Tibial artery (tissue), 4 donors: ENCODE data around the gene CLDN6.

ENCODE experiments used
- DNase-seq, 2 donors: peaks; one replicate each; pipeline ENCODE4 v3.0.0-alpha.2; 2019
- H3K27ac ChIP-seq, 2 donors: fragments of 200-600 bp; sonication (generic) in 1 of 2; 1 replicate in 1 of 2; 2 replicates in 1 of 2; pipeline ENCODE4 v1.5.1; 2018 to 2019; ENCODE audit warnings: mild to moderate bottlenecking in 1 of 2
- H3K27me3 ChIP-seq, 2 donors: fragments of 200-600 bp; sonication (generic) in 1 of 2; one replicate each; pipeline versions ENCODE4 v1.5.1 to v1.6.0; 2016 to 2019
- H3K36me3 ChIP-seq, 3 donors: fragments of 200-600 bp; sonication (generic) in 2 of 3; one replicate each; pipeline ENCODE4 v1.5.1; 2016 to 2019; ENCODE audit warnings: mild to moderate bottlenecking in 2 of 3
- H3K4me1 ChIP-seq, 4 donors: fragments of 200-600 bp; sonication (generic) in 2 of 4; 1 replicate in 3 of 4; 2 replicates in 1 of 4; pipeline ENCODE4 v1.5.1; 2016 to 2019
- H3K4me3 ChIP-seq, 2 donors: fragments of 200-600 bp; sonication (generic) in 1 of 2; 1 replicate in 1 of 2; 2 replicates in 1 of 2; pipeline ENCODE4 v1.5.1; 2018 to 2019; ENCODE audit warnings: mild to moderate bottlenecking in 2 of 2
- H3K9me3 ChIP-seq, 3 donors: fragments of 200-600 bp; sonication (generic) in 1 of 3; one replicate each; pipeline ENCODE4 v1.5.1; 2016 to 2019
- CTCF ChIP-seq, 2 experiments: fragments of 200-600 bp in 1 of 2; fragments of 450-650 bp in 1 of 2; IDR thresholded peaks; one replicate each; pipeline ENCODE4 v1.5.1; 2017 to 2019; ENCODE audit warnings: antibody characterized with exemption in 2 of 2, mild to moderate bottlenecking in 1 of 2, moderate library complexity in 1 of 2
- intact Hi-C: fragments of 100-400 bp; cut with DNase I; formaldehyde crosslinking; loops from one replicate; pipeline ENCODE4 v1.15.0; 2023; ENCODE audit warnings: low total_unique reads

Gene CLDN6

DNA sequence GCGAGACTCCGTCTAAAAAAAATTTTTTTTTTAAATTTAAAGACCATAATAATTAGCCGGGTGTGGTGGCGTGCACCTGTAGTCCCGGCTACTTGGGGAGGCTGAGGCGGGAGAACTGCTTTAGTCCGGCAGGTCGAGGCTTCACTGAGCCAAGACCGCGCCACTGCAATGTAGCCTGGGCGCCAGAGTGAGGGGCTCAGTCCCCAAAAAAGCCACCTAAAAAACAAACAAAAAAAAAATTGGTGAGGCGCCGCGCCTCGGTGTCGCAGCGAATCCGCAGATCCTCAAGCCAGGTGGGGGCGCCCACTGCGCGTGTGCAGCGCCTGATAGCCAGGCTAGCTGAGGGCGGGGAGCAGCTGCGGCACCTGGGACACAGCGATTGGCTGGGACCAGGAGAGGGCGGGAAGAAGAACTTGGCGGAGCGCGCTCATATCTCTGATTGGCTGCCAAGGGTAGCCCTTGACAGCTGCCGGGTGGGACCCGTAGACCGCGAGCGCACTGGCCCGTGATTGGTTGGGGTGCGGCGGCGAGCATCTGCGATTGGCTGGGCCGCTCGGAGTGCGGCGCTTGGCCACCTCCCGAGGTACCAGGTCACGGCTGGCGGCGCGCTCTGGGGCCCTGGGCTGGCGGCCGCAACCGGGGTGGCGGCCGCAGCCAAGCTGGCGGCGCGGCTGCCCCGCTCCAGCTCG lies 14.3 kb downstream of the CLDN6 start:
- Histone ChIP-seq H3K36me3 (no peaks in the 10 kb centered on the region), H3K4me1 (peaks cover 0 to 5% (median 4%) of the 10 kb centered on the region in 4 donors), H3K27me3 (peaks cover 0 to 64% of the 10 kb centered on the region in 2 donors), H3K9me3 (no peaks in the 10 kb centered on the region), H3K27ac (no peak overlapping the region), H3K4me3 (peak overlapping the region; percentile 19 to 35)
- peak; percentile 40 to 51 for TF ChIP-seq CTCF (IDR thresholded peaks at IDR 0.05)
- intact Hi-C loops: loop anchor here (2.0 kb wide), 1 partner anchor 25 kb away; no protein-coding TSS in a partner anchor
- DNase-seq: peak; percentile 91 to 97

DNA sequence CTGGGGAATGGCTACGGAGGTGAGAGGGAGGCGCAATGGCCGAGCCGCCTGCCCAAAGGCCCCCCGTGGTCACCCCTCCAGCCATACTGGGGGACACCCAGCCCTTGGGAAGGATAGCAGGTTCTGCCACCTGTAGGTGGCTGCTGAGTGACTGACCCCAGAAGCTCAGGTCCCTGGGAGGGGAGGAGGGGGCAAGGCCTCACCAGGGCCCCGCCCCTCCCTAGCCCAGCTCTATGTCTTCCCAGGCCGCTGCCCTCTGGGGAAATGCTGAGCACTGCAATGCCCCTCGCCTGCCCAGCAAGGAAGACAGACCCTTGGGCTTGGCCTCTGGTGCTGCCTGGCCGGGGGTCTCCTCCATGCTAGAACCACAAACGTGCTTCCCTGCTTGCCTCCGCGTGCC lies 16.7 kb downstream of the CLDN6 start:
- H3K4me1 ChIP-seq: peaks cover 0 to 5% (median 4%) of the 10 kb centered on the region in 4 donors
- no peak overlapping the region for H3K4me3 ChIP-seq
- intact Hi-C loops: no loop called here

DNA sequence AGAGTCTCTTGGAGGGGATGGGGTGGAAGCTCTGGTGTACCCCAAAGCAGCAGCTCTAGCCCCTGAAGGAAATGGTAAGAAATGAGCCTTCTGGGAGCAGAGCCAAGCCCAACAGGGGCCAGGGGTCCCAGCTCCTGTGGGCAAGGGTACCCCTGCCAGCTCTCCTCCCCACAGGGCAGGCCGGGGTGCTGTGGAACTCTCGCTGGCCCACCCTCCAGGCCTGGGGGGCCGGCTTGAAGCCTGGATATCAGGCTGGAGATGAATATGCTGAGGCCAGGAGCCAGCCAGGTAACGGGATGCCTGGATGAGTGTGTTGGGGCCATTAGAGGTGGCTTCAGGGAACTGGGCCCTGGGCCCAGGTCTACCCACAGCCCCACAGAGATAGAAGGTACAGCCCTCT lies 17.4 kb downstream of the CLDN6 start:
- no peak overlapping the region for H3K4me3 ChIP-seq
- no peaks in the 10 kb centered on the region for H3K36me3 ChIP-seq
- no peaks in the 10 kb centered on the region for H3K9me3 ChIP-seq
- no peak for DNase-seq
- peaks cover 0 to 5% (median 4%) of the 10 kb centered on the region in 4 donors for H3K4me1 ChIP-seq
- H3K27ac ChIP-seq: no peak overlapping the region
- TF ChIP-seq CTCF (IDR thresholded peaks at IDR 0.05): no peak
- intact Hi-C loops: no loop called here
- peaks cover 0 to 60% of the 10 kb centered on the region in 2 donors for H3K27me3 ChIP-seq

More for the DNA sequence above, 16.7 kb downstream of the CLDN6 start:
- DNase-seq: no peak
- Histone ChIP-seq H3K27me3 (peaks cover 0 to 61% of the 10 kb centered on the region in 2 donors), H3K27ac (no peak overlapping the region), H3K9me3 (no peaks in the 10 kb centered on the region), H3K36me3 (no peaks in the 10 kb centered on the region)
- TF ChIP-seq CTCF (IDR thresholded peaks at IDR 0.05): no peak

DNA sequence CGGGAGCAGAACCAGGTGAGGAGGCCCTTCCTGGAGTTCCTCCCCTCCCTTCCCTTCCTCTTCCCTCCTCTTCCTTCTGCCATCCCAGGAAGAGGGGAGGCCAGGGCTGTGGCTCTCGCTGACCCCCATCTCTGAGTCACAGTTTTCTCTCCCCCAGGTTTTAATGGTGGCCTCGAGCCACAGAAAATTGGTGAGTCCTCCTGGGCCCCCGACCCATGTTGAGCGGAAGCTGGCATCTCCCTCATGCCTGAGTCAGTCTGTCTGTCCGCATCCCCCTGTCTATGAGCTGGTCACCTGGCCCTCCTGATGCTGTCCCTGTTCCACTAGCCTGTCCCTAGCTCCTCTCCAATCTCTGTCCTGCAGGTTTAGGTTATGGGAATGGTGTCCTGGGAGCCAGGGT lies 18.1 kb downstream of the CLDN6 start:
- Histone ChIP-seq H3K27me3 (peaks cover 0 to 59% of the 10 kb centered on the region in 2 donors), H3K4me3 (no peak overlapping the region), H3K4me1 (peaks cover 0 to 4% (median 3%) of the 10 kb centered on the region in 4 donors), H3K9me3 (no peaks in the 10 kb centered on the region), H3K27ac (no peak overlapping the region), H3K36me3 (no peaks in the 10 kb centered on the region)
- no peak for TF ChIP-seq CTCF (IDR thresholded peaks at IDR 0.05)
- intact Hi-C loops: no loop called here
- no peak for DNase-seq

- no peaks in the 10 kb centered on the region for H3K4me1 ChIP-seq
- TF ChIP-seq CTCF (IDR thresholded peaks at IDR 0.05): no peak
- H3K27me3 ChIP-seq: peaks cover 0 to 50% of the 10 kb centered on the region in 2 donors
- H3K4me3 ChIP-seq: no peak overlapping the region
- no peaks in the 10 kb centered on the region for H3K9me3 ChIP-seq
- intact Hi-C loops: no loop called here
- H3K27ac ChIP-seq: no peak overlapping the region
- H3K36me3 ChIP-seq: no peaks in the 10 kb centered on the region
- no peak for DNase-seq
Measured at GRCh38 chr16:2996298-2996697, 21.7 kb downstream of the CLDN6 start.
